HG03575 (cell line): Measurements from ENCODE around the gene DRD4.
"Not testable (repeated sequence)": the region's sequence is repeated elsewhere in the genome, so short reads cannot be mapped to it uniquely, and the experiment has no call there.

Source experiments
- ATAC-seq: cut with Tn5 transposase; IDR thresholded peaks from one replicate; pipeline ENCODE4 v1.9.1; 2021; ENCODE audit not compliant: unreplicated experiment, insufficient number of reproducible peaks, low FRiP score; ENCODE audit errors: extremely low read depth

The DRD4 gene

GRCh38 chr11:660281-660680, 23.2 kb downstream of the DRD4 start:
- no peak for ATAC-seq

GRCh38 chr11:660681-661444, 23.8 kb downstream of the DRD4 start:
- no peak for ATAC-seq

GRCh38 chr11:662689-663274, 25.7 kb downstream of the DRD4 start:
- no peak for ATAC-seq

GRCh38 chr11:665062-665703, 28.1 kb downstream of the DRD4 start:
- no peak for ATAC-seq

- ATAC-seq: no peak
Measured at GRCh38 chr11:665704-666281, 28.7 kb downstream of the DRD4 start.

- ATAC-seq: no peak
Measured at GRCh38 chr11:673866-674265, 36.8 kb downstream of the DRD4 start.

GRCh38 chr11:674406-674805, 37.3 kb downstream of the DRD4 start:
- no peak for ATAC-seq

GRCh38 chr11:678297-678696, 41.2 kb downstream of the DRD4 start:
- no peak for ATAC-seq

- ATAC-seq: no peak
Measured at GRCh38 chr11:679271-680207, 42.5 kb downstream of the DRD4 start.

GRCh38 chr11:680476-680875, 43.4 kb downstream of the DRD4 start:
- ATAC-seq: no peak

- ATAC-seq: no peak
Measured at GRCh38 chr11:680970-681369, 43.9 kb downstream of the DRD4 start.

- no peak for ATAC-seq
Measured at GRCh38 chr11:686451-687243, 49.6 kb downstream of the DRD4 start.

- ATAC-seq: no peak
Measured at GRCh38 chr11:687751-688150, 50.7 kb downstream of the DRD4 start.

GRCh38 chr11:688681-689080, 51.6 kb downstream of the DRD4 start:
- no peak for ATAC-seq

- ATAC-seq: no peak
Measured at GRCh38 chr11:689625-690024, 52.6 kb downstream of the DRD4 start.

- ATAC-seq: not testable (repeated sequence)
Measured at GRCh38 chr11:690244-690643, 53.2 kb downstream of the DRD4 start.
